ENCODE data around the gene DENND1A. TPM values are rescaled to one million over a fixed set of nuclear protein-coding genes. Genes with fewer than 3 reads are reported as not detected.
"Not testable (repeated sequence)": the region's sequence is repeated elsewhere in the genome, so short reads cannot be mapped to it uniquely, and the experiment has no call there.

Gene DENND1A
- total RNA-seq, 1 experiment from 2014 or later, result 7.2 TPM

DNA sequence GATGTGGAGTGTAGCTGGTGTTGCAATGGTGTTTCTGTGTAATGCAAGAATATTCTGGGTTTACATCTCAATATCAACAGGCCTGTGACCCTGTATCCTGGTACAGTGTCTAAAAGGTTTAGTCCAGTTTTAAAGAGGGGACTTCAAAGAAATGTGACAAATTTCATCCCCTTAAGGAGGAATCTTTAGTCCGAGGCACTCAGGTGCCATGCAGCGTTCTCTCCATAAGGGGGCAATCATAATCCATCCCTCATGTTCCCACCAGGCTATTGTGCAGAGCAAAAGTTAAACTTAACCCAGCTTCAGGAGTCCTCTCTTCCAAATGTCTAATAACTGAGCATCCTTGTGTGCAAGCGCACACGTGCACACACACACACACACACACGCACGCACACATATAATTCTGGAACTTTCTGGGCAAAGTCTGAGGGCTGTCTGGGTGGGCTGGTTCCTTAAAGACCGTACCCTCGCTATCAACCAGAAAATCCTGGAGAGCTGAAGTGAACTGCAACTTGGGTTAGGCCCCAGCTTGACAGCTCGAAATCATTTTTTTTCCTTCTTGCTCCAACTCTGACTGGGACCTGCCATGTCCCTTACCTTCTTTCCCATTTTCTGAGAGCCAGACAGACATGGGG, 527.9 kb downstream of the DENND1A start:
- no peaks in the 10 kb centered on the region for H3K27me3 ChIP-seq (replicated peaks)
- H3K4me3 ChIP-seq, result no peak overlapping the region
- no peaks in the 10 kb centered on the region for H3K36me3 ChIP-seq
- DNase-seq (ENCODE audit: low read depth in 1 of 2, low spot score in 2 of 2), result peak in 1 of 2 experiments; percentile 14
- H3K27ac ChIP-seq, result no peak overlapping the region
- H3K4me1 ChIP-seq (replicated peaks), result no peaks in the 10 kb centered on the region
- H3K9me3 ChIP-seq (replicated peaks), result no peaks in the 10 kb centered on the region

DNA sequence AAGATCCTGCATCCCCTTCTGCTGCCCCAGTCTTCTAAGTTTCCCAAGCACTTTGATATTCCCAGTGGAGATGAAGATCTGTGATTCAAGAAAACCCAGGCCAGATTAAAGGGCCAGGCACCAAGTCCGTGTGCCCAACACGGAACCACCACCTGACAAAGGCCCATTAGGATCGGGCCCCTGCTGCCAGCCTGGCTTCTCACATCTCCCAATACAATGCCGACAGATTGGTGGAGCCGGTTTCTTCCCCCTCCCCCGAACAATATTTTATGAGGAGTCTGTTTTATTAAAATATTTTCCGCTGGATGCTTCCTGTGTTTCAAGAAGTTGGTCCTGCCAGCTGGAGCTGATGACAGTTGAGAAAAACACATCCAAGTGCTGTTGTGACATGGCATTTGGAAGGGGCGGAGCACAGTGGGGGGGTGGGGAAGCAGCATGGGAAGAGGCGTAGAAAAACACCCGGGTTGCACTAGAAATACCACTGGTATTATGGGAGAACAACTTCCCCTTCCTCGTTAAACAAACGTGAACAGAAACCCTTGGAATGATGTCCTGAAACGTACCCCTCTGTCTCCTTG, 528.9 kb downstream of the DENND1A start:
- H3K9me3 ChIP-seq (replicated peaks), result no peaks in the 10 kb centered on the region
- no peak overlapping the region for H3K27ac ChIP-seq
- H3K4me3 ChIP-seq, result no peak overlapping the region
- no peaks in the 10 kb centered on the region for H3K27me3 ChIP-seq (replicated peaks)
- no peaks in the 10 kb centered on the region for H3K4me1 ChIP-seq (replicated peaks)
- no peak for DNase-seq (ENCODE audit: low read depth in 1 of 2, low spot score in 2 of 2)
- no peaks in the 10 kb centered on the region for H3K36me3 ChIP-seq

DNA sequence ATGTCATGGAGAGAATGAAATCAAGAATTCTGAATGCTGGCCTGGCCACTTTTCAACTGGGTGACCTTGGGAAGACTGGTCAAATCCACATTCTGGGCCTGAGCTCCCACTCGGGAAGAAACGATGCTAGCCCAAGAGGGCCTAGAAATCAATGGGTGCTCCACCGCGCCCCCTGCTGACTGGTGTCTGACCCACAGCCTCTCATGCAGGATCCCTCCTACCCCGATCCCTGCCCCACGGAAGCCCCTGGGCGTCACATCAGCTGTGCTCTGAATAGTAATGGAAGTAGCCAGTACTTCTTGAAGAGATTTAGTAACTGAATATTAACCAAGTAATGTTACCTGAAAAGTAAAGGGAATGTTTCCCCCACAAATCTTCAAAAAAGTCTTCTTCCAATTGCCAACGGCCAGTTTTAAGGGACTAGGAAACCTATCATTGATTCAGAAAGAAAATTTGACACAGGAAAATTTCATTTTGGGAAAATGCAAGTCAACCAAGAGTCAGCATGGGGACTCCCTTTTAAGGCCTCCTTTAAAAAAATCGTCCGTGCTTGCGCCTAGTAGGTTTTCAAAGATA, 530.0 kb downstream of the DENND1A start:
- no peak for DNase-seq (ENCODE audit: low read depth in 1 of 2, low spot score in 2 of 2)
- no peak overlapping the region for H3K4me3 ChIP-seq
- no peaks in the 10 kb centered on the region for H3K36me3 ChIP-seq
- H3K27me3 ChIP-seq (replicated peaks), result no peaks in the 10 kb centered on the region
- no peaks in the 10 kb centered on the region for H3K4me1 ChIP-seq (replicated peaks)
- no peaks in the 10 kb centered on the region for H3K9me3 ChIP-seq (replicated peaks)
- no peak overlapping the region for H3K27ac ChIP-seq

DNA sequence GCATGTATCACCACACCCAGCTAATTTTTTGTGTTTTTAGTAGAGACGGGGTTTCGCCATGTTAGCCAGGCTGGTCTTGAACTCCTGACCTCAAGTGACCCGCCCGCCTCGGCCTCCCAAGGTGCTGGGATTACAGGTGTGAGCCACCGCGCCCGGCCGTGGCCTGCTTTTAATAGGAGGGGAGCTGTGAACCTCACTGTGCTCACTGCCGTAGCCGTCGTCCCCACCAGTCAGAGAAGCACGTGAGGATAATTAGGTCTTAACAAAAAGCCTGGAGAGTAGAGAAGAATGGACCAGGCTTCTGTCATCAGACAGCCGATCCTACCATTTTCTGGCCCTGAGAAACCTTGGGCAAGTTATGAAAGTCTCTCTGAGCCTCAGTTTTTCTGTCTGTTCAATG, 531.0 kb downstream of the DENND1A start:
- DNase-seq (ENCODE audit: low read depth in 1 of 2, low spot score in 2 of 2); H3K4me3 ChIP-seq; H3K4me1 ChIP-seq (replicated peaks); H3K36me3 ChIP-seq; H3K27me3 ChIP-seq (replicated peaks); H3K27ac ChIP-seq; H3K9me3 ChIP-seq (replicated peaks): not testable (repeated sequence)

DNA sequence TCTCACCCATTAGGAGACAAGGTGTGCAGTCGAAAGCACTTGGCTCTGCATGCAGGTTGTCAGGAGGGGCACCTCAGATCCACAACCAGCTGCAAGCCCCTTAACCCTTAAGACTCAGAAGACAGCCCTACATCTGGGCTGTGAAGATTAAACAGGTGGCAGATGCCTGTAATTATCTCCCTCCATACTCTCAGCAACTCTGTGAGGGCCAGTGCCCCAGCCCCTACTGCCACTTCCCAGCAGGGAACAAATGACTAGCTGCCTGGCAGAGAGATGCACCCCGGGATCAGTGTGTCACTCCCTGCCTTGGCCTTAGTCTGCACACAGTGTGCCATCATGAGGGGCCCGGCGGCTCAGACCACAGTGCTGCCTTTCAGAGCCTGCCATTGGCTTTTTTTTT, 532.0 kb downstream of the DENND1A start:
- no peak overlapping the region for H3K27ac ChIP-seq
- H3K4me1 ChIP-seq (replicated peaks), result no peaks in the 10 kb centered on the region
- no peaks in the 10 kb centered on the region for H3K9me3 ChIP-seq (replicated peaks)
- H3K4me3 ChIP-seq, result no peak overlapping the region
- no peaks in the 10 kb centered on the region for H3K36me3 ChIP-seq
- no peaks in the 10 kb centered on the region for H3K27me3 ChIP-seq (replicated peaks)
- DNase-seq (ENCODE audit: low read depth in 1 of 2, low spot score in 2 of 2), result no peak

DNA sequence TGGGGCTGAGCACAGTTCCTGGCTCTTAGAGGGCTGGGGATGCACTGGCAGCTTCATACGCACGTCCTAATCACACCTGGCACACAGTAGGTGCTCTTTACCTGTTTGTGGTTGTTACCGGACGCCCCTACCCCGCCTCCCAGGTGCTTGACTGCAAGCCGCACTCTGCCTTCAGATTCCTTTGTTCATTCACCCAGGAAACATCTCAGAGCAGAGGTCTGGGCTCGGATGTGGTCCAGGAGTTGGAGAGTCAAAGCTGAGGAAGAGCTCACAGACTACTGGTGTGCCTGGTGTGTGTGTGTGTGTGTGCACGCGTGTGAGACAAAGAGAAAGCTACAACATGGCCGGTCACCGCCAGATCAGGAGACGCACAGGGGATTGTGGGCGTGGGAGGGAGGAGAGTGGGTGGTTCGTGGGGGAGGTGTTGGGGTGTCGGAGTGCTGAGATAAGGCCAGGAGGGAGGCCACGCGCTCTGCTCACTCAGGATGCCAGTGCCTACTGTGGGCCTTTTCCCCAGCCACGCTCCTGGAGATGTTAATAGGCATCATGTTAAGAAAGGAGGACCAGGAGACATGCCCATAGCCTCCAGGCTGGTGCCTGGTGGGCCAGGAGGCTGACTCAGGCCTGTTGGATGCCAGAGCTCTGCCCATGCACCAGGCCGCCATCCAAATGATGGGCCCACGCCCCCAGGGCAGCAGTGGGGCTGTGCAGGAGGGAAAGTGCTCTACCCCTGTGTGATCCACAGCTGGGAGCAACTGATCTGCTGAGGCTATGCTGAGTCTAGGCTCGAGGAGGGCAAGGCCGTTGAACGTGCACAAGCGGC, 534.0 kb downstream of the DENND1A start:
- Histone ChIP-seq H3K9me3 (replicated peaks) (no peaks in the 10 kb centered on the region), H3K27ac (no peak overlapping the region), H3K27me3 (replicated peaks) (no peaks in the 10 kb centered on the region), H3K36me3 (no peaks in the 10 kb centered on the region), H3K4me1 (replicated peaks) (no peaks in the 10 kb centered on the region), H3K4me3 (no peak overlapping the region)
- no peak for DNase-seq (ENCODE audit: low read depth in 1 of 2, low spot score in 2 of 2)

DNA sequence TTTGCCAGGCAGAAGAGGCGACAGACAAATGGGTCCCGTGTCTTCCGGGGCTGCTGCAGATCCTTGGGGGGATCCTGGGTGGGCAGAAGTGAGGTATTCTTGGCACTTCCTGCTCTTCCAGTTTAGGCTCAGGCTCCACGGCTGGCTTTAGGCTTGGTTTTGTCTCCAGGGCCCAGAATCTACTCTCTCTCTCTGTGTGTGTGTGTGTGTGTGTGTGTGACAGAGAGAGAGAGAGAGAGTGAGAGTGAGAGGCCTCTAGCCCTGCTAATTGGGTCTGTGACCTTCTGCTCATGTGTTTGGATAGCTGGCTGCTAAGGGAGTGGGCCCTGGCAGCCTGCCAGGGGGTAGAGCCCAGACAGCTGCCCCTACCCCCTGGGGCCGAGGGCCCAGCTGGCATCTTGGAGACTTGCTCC, 534.6 kb downstream of the DENND1A start:
- Histone ChIP-seq H3K9me3 (replicated peaks) (no peaks in the 10 kb centered on the region), H3K36me3 (no peaks in the 10 kb centered on the region), H3K27ac (no peak overlapping the region), H3K27me3 (replicated peaks) (no peaks in the 10 kb centered on the region), H3K4me1 (replicated peaks) (no peaks in the 10 kb centered on the region), H3K4me3 (no peak overlapping the region)
- no peak for DNase-seq (ENCODE audit: low read depth in 1 of 2, low spot score in 2 of 2)

DNA sequence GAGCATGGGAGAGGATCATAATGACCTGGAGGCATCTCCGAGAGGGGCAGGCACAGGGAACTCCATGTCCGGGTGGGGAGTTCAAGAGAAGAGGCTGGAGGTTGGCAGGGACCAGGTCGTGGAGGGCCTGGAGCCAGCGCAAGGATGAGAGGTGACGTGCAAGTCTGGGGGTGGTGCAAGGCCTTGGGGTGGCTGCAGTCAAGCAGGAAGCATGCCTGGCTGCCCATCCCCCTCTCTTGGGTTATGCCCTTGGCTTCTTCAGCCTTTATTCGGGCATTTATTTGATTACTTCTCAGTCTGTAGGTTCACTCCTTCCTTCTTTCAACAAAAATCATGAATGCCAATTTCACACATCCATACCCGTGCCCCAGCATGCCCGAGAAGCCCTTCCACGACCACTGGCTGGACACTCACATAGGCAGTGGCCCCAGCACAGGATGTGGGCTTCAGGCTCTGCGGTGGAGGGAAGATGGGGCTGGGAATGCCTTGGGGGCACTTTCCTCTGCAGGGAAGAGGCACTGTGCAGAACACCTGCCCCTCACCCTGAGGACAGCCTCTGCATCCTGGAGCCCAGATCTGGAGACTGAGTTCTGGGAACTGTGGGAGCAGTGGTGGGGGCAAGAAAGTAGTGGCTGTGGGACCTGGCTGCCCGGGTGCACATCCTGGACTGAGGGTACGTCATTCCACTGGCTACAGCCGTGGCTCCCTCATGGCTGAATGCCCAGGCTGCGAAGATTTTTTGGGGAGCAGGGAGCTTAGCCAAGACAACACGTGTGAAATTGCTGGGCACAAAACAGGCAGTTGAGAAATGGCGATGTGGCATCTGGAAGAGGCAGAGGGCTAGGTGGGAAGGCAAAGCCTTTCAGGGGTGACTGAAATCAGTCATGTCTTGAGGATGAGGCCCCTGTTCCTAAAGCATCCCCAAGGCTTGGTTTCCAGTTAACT, 535.4 kb downstream of the DENND1A start:
- Histone ChIP-seq H3K4me3 (no peak overlapping the region), H3K36me3 (no peaks in the 10 kb centered on the region), H3K4me1 (replicated peaks) (no peaks in the 10 kb centered on the region), H3K27me3 (replicated peaks) (no peaks in the 10 kb centered on the region), H3K27ac (no peak overlapping the region), H3K9me3 (replicated peaks) (no peaks in the 10 kb centered on the region)
- DNase-seq (ENCODE audit: low read depth in 1 of 2, low spot score in 2 of 2), result no peak

DNA sequence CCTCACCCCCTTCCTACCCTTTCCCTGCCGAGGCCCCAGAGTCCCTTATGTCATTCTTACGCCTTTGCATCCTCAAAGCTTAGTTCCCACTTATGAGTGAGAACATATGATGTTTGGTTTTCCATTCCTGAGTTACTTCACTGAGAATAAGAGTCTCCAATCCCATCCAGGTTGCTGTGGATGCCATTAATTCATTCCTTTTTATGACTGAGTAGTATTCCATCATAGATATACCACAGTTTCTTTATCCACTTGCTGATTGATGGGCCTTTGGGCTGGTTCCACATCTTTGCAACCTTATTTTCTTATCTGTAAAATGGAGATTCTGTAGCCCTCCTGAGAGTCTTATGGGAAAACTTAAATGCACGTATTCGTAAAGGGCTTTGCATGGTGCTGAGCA, 537.1 kb downstream of the DENND1A start:
- DNase-seq (ENCODE audit: low read depth in 1 of 2, low spot score in 2 of 2), result no peak
- Histone ChIP-seq H3K9me3 (replicated peaks) (no peaks in the 10 kb centered on the region), H3K4me1 (replicated peaks) (no peaks in the 10 kb centered on the region), H3K36me3 (no peaks in the 10 kb centered on the region), H3K4me3 (no peak overlapping the region), H3K27me3 (replicated peaks) (no peaks in the 10 kb centered on the region), H3K27ac (no peak overlapping the region)

DNA sequence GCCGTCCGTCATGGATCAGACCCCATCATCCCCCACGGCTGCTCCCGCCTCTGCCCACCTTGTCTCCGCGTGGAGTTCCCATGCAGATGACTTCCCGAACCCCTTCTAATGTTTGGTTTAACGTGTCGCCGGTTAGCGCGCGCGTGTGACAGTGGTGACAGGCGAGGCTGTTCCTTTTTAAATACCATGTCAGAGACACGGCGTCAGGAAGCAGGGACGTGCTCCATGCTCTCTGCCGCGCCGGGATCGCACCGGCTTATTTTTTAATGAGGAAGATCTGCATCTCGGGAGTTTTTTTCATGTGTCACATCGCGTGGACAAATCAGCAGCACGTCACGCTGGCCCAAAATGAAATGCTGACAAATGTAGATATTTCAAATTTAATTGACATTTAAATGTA, 538.0 kb downstream of the DENND1A start:
- no peaks in the 10 kb centered on the region for H3K36me3 ChIP-seq
- no peaks in the 10 kb centered on the region for H3K4me1 ChIP-seq (replicated peaks)
- DNase-seq (ENCODE audit: low read depth in 1 of 2, low spot score in 2 of 2), result no peak
- H3K4me3 ChIP-seq, result no peak overlapping the region
- no peaks in the 10 kb centered on the region for H3K9me3 ChIP-seq (replicated peaks)
- H3K27ac ChIP-seq, result no peak overlapping the region
- no peaks in the 10 kb centered on the region for H3K27me3 ChIP-seq (replicated peaks)

DNA sequence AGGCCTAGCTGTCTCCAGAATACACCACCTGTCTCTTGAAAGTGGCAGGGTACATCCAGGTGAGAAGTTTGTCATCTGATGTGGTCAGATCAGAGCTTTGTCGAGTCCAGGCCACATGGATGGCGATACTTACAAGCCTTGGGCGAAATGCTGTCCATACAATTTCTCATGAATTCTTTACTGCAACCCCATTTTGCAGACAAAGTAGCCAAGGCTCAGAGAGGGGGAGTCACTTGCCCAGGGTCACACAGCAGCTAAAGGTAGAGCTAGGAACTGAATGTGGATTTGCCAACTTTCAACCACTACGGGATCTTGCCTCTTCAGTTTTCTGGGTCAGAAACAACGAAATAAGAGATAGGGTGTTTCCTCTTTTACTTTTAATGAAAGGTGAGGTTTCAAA, 538.7 kb downstream of the DENND1A start:
- no peak overlapping the region for H3K27ac ChIP-seq
- no peak overlapping the region for H3K4me3 ChIP-seq
- no peaks in the 10 kb centered on the region for H3K4me1 ChIP-seq (replicated peaks)
- no peaks in the 10 kb centered on the region for H3K27me3 ChIP-seq (replicated peaks)
- DNase-seq (ENCODE audit: low read depth in 1 of 2, low spot score in 2 of 2), result no peak
- no peaks in the 10 kb centered on the region for H3K36me3 ChIP-seq
- no peaks in the 10 kb centered on the region for H3K9me3 ChIP-seq (replicated peaks)

DNA sequence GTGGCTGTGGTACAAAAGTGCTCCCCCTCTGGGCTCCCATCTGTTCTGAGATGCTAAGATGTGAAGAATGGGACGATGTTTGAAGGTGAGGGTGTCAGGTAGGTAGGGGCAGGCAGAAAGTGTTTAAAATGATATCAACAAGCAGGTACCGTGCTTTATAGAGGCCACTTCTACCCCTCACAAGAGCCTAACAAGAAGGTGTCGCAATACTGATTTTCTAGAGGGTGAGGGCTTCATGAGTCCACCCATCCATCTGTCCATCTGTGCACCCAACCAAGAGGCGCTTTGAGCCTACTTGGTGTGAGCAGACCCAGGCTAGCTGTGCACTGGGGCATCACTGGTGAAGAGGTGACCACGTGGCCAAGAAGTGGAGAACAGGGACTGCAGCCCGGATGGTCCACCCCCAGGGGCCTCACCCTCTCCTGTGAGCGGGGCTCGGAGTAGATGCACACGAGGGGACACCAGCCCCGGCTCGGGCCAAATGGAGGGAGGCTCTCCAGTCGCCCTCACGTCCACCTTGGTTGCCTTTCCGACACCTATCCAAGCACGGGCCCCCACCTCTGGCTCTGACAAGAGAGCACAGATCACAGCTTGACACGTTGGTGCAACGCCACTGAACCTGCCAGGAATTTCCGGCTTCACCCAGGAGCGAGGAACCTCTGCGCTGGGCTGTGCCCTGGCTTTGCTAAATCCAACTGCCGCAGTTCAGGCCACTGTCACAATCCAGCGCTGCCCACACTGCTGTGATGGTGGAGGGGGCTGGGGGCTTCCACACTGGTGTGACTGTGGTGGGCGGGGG, 539.4 kb downstream of the DENND1A start:
- Histone ChIP-seq H3K4me3 (no peak overlapping the region), H3K9me3 (replicated peaks) (no peaks in the 10 kb centered on the region), H3K27ac (no peak overlapping the region), H3K4me1 (replicated peaks) (no peaks in the 10 kb centered on the region), H3K36me3 (no peaks in the 10 kb centered on the region), H3K27me3 (replicated peaks) (no peaks in the 10 kb centered on the region)
- no peak for DNase-seq (ENCODE audit: low read depth in 1 of 2, low spot score in 2 of 2)

DNA sequence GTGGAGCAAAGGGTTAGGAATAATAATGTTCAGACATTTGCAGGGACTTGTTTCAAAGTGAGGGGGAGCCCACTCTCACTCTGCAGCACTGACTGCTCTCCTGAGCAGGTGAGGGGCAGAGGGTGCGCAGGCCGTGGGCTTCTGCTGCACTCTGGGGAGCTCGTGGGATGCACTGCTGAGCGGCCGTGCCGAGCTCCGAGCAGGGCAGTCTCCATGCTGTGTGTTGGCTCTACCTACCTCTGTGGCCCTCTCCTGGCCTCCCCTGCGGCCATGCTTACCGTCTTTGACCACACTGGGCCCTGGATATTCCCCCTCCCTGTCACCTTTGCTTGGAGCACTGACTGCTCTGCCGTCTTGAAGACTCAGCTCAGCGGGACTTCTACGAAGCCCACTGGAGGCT, 540.2 kb downstream of the DENND1A start:
- H3K27me3 ChIP-seq (replicated peaks), result no peaks in the 10 kb centered on the region
- H3K36me3 ChIP-seq, result no peaks in the 10 kb centered on the region
- no peaks in the 10 kb centered on the region for H3K9me3 ChIP-seq (replicated peaks)
- H3K4me1 ChIP-seq (replicated peaks), result no peaks in the 10 kb centered on the region
- H3K4me3 ChIP-seq, result no peak overlapping the region
- no peak for DNase-seq (ENCODE audit: low read depth in 1 of 2, low spot score in 2 of 2)
- no peak overlapping the region for H3K27ac ChIP-seq
